Nephron (organoid): ENCODE data around the gene HOXA3.

Source experiments
- H3K27ac Mint-ChIP-seq, 3 experiments: 2 replicates each; pipeline ENCODE4 v1.8.0; 2020; ENCODE audit warnings: mixed read lengths in 3 of 3, mild to moderate bottlenecking in 2 of 3, moderate library complexity in 1 of 3
- H3K27me3 Mint-ChIP-seq: 2 replicates; pipeline ENCODE4 v1.8.0; 2021; ENCODE audit warnings: low read depth, mild to moderate bottlenecking, moderate library complexity, mixed read lengths
- H3K36me3 Mint-ChIP-seq: 2 replicates; pipeline ENCODE4 v1.8.0; 2020; ENCODE audit warnings: low read depth, mixed read lengths
- H3K4me1 Mint-ChIP-seq: 2 replicates; pipeline ENCODE4 v1.8.0; 2020; ENCODE audit warnings: mixed read lengths
- H3K4me3 Mint-ChIP-seq, 3 experiments: 2 replicates each; pipeline ENCODE4 v1.8.0; 2020; ENCODE audit warnings: mild to moderate bottlenecking in 3 of 3, mixed read lengths in 3 of 3, moderate library complexity in 2 of 3
- H3K9me3 Mint-ChIP-seq: 2 replicates; pipeline ENCODE4 v1.8.0; 2020; ENCODE audit warnings: mixed read lengths
- CTCF ChIP-seq, 3 experiments: fragments of 200-600 bp; sonication (generic); IDR thresholded peaks; one replicate each; pipeline ENCODE4 v1.5.0; 2021; ENCODE audit warnings: antibody characterized with exemption in 3 of 3; ENCODE audit not compliant: unreplicated experiment in 3 of 3

HOXA3 gene

GRCh38 chr7:27116031-27116961 is 36.1 kb downstream of the HOXA3 start:
- H3K4me3 Mint-ChIP-seq = peak overlapping the region; percentile 90 to 93 (median 91)
- H3K27ac Mint-ChIP-seq = peak overlapping the region; percentile 98 to 100 (median 99)
- H3K27me3 Mint-ChIP-seq = peaks cover 11% of the 10 kb centered on the region
- H3K36me3 Mint-ChIP-seq = peaks cover 61% of the 10 kb centered on the region
- peaks cover 67% of the 10 kb centered on the region for H3K4me1 Mint-ChIP-seq
- TF ChIP-seq CTCF (IDR thresholded peaks at IDR 0.05; ENCODE audit: unreplicated experiment in 3 of 3) = no peak
- no peaks in the 10 kb centered on the region for H3K9me3 Mint-ChIP-seq

DNA sequence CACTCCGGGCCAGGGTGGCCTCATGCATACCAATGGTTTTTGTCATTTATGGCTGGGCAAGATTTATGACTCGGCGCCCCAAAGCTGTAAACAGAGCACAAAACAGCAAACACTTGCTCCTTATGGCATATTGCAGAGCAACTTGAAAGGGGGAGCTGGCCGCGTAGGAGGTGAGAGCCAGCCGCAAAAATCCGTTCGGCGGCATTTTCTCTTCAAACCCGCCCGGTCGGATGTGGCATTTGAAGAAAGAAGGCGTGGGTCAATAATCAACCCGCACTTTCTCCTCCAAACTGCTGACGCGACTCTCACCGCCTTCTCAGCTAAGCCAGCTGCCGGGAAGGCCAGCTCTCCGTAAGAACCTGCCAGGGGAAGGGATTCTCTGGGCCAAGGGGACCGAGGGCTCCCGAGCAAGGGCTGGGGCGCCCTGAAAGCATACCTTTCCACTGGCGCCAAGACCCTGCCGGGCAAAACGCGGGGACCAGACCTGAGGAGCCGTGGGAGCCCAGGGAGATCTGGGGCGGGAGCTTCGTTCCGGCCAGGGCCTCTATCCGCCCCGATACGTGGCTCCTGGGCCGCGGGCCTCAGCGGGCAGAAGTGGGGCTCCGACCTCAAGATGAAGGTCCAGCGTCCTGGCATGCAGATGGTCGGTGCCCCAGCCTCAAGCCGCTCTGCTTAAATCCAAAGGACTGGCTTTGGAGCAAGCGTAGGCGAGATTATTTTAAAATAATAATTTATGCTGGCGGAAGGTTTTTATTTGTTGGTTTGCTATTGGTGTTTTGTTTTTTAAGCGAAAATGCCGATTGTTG is 37.0 kb downstream of the HOXA3 start:
- peak overlapping the region; percentile 90 to 93 (median 91) for H3K4me3 Mint-ChIP-seq
- H3K27me3 Mint-ChIP-seq = peaks cover 11% of the 10 kb centered on the region
- peaks cover 57% of the 10 kb centered on the region for H3K36me3 Mint-ChIP-seq
- no peak for TF ChIP-seq CTCF (IDR thresholded peaks at IDR 0.05; ENCODE audit: unreplicated experiment in 3 of 3)
- peaks cover 67% of the 10 kb centered on the region for H3K4me1 Mint-ChIP-seq
- peak overlapping the region; percentile 98 to 100 (median 99) for H3K27ac Mint-ChIP-seq
- H3K9me3 Mint-ChIP-seq = no peaks in the 10 kb centered on the region

- no peaks in the 10 kb centered on the region for H3K9me3 Mint-ChIP-seq
- H3K36me3 Mint-ChIP-seq = peaks cover 55% of the 10 kb centered on the region
- peaks cover 13% of the 10 kb centered on the region for H3K27me3 Mint-ChIP-seq
- H3K27ac Mint-ChIP-seq = peak overlapping the region; percentile 98 to 100 (median 99)
- no peak for TF ChIP-seq CTCF (IDR thresholded peaks at IDR 0.05; ENCODE audit: unreplicated experiment in 3 of 3)
- H3K4me3 Mint-ChIP-seq = peak overlapping the region; percentile 90 to 93 (median 91)
- H3K4me1 Mint-ChIP-seq = peaks cover 65% of the 10 kb centered on the region
Observed at GRCh38 chr7:27114881-27115220, 37.5 kb downstream of the HOXA3 start.

DNA sequence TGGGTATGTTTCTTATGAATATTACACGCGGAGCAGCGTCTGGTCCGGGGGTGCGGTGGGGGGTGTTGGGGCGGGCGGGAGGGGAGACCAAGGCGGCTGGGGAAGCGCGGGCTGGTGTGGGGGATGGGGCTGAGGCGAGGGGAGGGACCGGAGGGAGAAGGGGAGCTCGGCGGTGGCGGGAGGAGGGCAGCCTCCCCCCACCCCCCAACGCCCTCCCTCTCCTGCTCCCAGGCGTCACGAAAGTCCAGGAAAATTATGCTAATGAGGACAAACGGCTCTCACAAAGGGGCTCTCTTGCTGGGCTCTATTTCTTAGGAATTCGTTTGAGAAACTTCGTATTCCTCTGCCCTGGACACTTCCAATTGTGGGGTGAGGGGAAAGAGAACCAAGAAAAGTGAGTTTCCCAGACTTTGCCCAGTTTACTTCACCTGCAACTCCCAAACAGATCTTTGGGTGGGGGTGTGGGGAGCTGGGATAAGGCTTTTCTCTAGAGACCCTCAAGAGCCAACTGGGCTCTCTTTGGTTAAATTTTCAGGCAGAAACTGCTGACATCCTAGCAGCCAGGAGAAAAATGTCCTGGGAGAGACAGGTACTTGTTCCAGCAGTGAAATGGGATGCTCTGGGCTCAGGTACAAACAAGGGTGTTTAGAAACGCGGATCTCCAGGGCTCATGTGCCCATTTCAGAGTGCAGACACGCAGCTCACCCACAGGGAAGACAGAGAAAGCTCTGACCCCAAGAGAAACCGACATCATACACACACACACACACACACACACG is 38.2 kb downstream of the HOXA3 start:
- H3K27ac Mint-ChIP-seq = peak overlapping the region; percentile 98 to 100 (median 99)
- TF ChIP-seq CTCF (IDR thresholded peaks at IDR 0.05; ENCODE audit: unreplicated experiment in 3 of 3) = no peak
- H3K36me3 Mint-ChIP-seq = peaks cover 55% of the 10 kb centered on the region
- peaks cover 65% of the 10 kb centered on the region for H3K4me1 Mint-ChIP-seq
- peak overlapping the region; percentile 90 to 93 (median 91) for H3K4me3 Mint-ChIP-seq
- H3K27me3 Mint-ChIP-seq = peaks cover 15% of the 10 kb centered on the region
- H3K9me3 Mint-ChIP-seq = no peaks in the 10 kb centered on the region

GRCh38 chr7:27112955-27113949 is 39.1 kb downstream of the HOXA3 start:
- peaks cover 65% of the 10 kb centered on the region for H3K4me1 Mint-ChIP-seq
- no peaks in the 10 kb centered on the region for H3K9me3 Mint-ChIP-seq
- H3K36me3 Mint-ChIP-seq = peaks cover 54% of the 10 kb centered on the region
- H3K4me3 Mint-ChIP-seq = peak overlapping the region; percentile 96 to 99 (median 96)
- H3K27ac Mint-ChIP-seq = peak overlapping the region; percentile 99 to 100 (median 100)
- H3K27me3 Mint-ChIP-seq = peaks cover 13% of the 10 kb centered on the region
- TF ChIP-seq CTCF (IDR thresholded peaks at IDR 0.05; ENCODE audit: unreplicated experiment in 3 of 3) = no peak
